ENCODE measurements around the gene DESI1.
"Not testable (repeated sequence)": the region's sequence is repeated elsewhere in the genome, so short reads cannot be mapped to it uniquely, and the experiment has no call there.

DESI1 gene

DNA sequence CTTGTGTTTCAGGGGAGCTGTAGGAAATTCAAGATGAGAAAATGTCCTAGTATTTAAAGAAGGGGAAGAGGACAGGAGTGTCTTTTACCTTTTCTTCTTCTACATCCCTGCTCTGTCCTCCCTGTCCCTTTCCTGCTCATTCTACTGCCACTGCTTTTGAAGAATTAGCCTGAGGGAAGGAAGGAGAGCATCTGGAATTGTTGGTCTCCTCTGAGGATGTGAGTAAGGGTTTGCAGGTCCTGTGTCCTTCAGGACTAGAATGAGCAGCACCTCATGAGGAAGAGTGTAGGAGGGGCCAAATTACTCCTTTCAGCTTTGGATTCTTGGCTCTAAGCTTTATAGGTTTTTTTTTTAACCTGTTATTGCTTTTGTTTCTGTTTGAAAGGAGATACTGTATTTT lies 43.6 kb upstream of the DESI1 start:
- peaks cover 17% of the 10 kb centered on the region for H3K4me1 ChIP-seq (ENCODE audit: insufficient read depth, low read length, severe bottlenecking)
- no peak overlapping the region for H2AFZ ChIP-seq (ENCODE audit: low read length)
- no peaks in the 10 kb centered on the region for H3K9me3 ChIP-seq (ENCODE audit: low read length)
- no peaks in the 10 kb centered on the region for H4K20me1 ChIP-seq (ENCODE audit: insufficient read depth, low read length)
- H3F3A ChIP-seq (ENCODE audit: insufficient read depth, low read length), result peaks cover 3% of the 10 kb centered on the region; the same call in 1 of the 2 replicates
- H3K36me3 ChIP-seq (ENCODE audit: insufficient read depth, low read length), result peaks cover 61% of the 10 kb centered on the region
- H3K9ac ChIP-seq (ENCODE audit: low read length), result no peak overlapping the region
- no peak overlapping the region for H3K4me2 ChIP-seq (ENCODE audit: low read length)
- no peak overlapping the region for H3K4me3 ChIP-seq (ENCODE audit: low read depth, low read length, poor library complexity, severe bottlenecking)
- no peaks in the 10 kb centered on the region for H3K9me2 ChIP-seq (ENCODE audit: low read depth, low read length)
- TF ChIP-seq EZH2 (IDR thresholded peaks at IDR 0.05; ENCODE audit: borderline replicate concordance, low read length), result no peak
- TF ChIP-seq CTCF (IDR thresholded peaks at IDR 0.05; ENCODE audit: low read length), result no peak
- no peaks in the 10 kb centered on the region for H3K27me3 ChIP-seq (ENCODE audit: insufficient read depth, low read length)
- H3K27ac ChIP-seq (ENCODE audit: low read depth, low read length, poor library complexity, severe bottlenecking), result no peak overlapping the region
- H3K79me2 ChIP-seq (ENCODE audit: insufficient read depth, low read length), result no peaks in the 10 kb centered on the region

DNA sequence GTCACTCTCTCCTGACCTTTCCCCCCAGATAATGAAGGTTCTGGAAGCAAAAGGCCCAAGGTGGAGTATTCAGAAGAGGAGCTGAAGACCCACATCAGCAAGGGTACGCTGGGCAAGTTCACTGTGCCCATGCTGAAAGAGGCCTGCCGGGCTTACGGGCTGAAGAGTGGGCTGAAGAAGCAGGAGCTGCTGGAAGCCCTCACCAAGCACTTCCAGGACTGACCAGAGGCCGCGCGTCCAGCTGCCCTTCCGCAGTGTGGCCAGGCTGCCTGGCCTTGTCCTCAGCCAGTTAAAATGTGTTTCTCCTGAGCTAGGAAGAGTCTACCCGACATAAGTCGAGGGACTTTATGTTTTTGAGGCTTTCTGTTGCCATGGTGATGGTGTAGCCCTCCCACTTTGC lies 42.8 kb upstream of the DESI1 start:
- peaks cover 17% of the 10 kb centered on the region for H3K4me1 ChIP-seq (ENCODE audit: insufficient read depth, low read length, severe bottlenecking)
- not testable (repeated sequence) for H3K27ac ChIP-seq (ENCODE audit: low read depth, low read length, poor library complexity, severe bottlenecking); H3K9ac ChIP-seq (ENCODE audit: low read length); H2AFZ ChIP-seq (ENCODE audit: low read length); H3K9me2 ChIP-seq (ENCODE audit: low read depth, low read length); H3F3A ChIP-seq (ENCODE audit: insufficient read depth, low read length); H4K20me1 ChIP-seq (ENCODE audit: insufficient read depth, low read length); H3K9me3 ChIP-seq (ENCODE audit: low read length); H3K27me3 ChIP-seq (ENCODE audit: insufficient read depth, low read length); H3K79me2 ChIP-seq (ENCODE audit: insufficient read depth, low read length); H3K4me2 ChIP-seq (ENCODE audit: low read length); H3K4me3 ChIP-seq (ENCODE audit: low read depth, low read length, poor library complexity, severe bottlenecking)
- H3K36me3 ChIP-seq (ENCODE audit: insufficient read depth, low read length), result peaks cover 70% of the 10 kb centered on the region

- Histone ChIP-seq H3F3A (ENCODE audit: insufficient read depth, low read length) (no peaks in the 10 kb centered on the region), H3K4me2 (ENCODE audit: low read length) (no peak overlapping the region), H3K79me2 (ENCODE audit: insufficient read depth, low read length) (no peaks in the 10 kb centered on the region), H3K4me1 (ENCODE audit: insufficient read depth, low read length, severe bottlenecking) (peaks cover 5% of the 10 kb centered on the region), H3K27ac (ENCODE audit: low read depth, low read length, poor library complexity, severe bottlenecking) (no peak overlapping the region), H3K9ac (ENCODE audit: low read length) (no peak overlapping the region), H3K9me3 (ENCODE audit: low read length) (no peaks in the 10 kb centered on the region), H3K4me3 (ENCODE audit: low read depth, low read length, poor library complexity, severe bottlenecking) (no peak overlapping the region), H3K27me3 (ENCODE audit: insufficient read depth, low read length) (no peaks in the 10 kb centered on the region), H3K36me3 (ENCODE audit: insufficient read depth, low read length) (peaks cover 88% of the 10 kb centered on the region), H4K20me1 (ENCODE audit: insufficient read depth, low read length) (no peaks in the 10 kb centered on the region), H2AFZ (ENCODE audit: low read length) (no peak overlapping the region), H3K9me2 (ENCODE audit: low read depth, low read length) (no peaks in the 10 kb centered on the region)
- TF ChIP-seq EZH2 (IDR thresholded peaks at IDR 0.05; ENCODE audit: borderline replicate concordance, low read length) (no peak), CTCF (IDR thresholded peaks at IDR 0.05; ENCODE audit: low read length) (no peak)
Observed at GRCh38 chr22:41661713-41662112, 40.9 kb upstream of the DESI1 start.

- H3K9ac ChIP-seq (ENCODE audit: low read length), result no peak overlapping the region
- H3K36me3 ChIP-seq (ENCODE audit: insufficient read depth, low read length), result peaks cover 94% of the 10 kb centered on the region
- H3K27me3 ChIP-seq (ENCODE audit: insufficient read depth, low read length), result no peaks in the 10 kb centered on the region
- H3K27ac ChIP-seq (ENCODE audit: low read depth, low read length, poor library complexity, severe bottlenecking), result no peak overlapping the region
- no peaks in the 10 kb centered on the region for H3K9me2 ChIP-seq (ENCODE audit: low read depth, low read length)
- no peaks in the 10 kb centered on the region for H3F3A ChIP-seq (ENCODE audit: insufficient read depth, low read length)
- H3K4me2 ChIP-seq (ENCODE audit: low read length), result no peak overlapping the region
- no peak overlapping the region for H3K4me3 ChIP-seq (ENCODE audit: low read depth, low read length, poor library complexity, severe bottlenecking)
- no peaks in the 10 kb centered on the region for H3K79me2 ChIP-seq (ENCODE audit: insufficient read depth, low read length)
- no peaks in the 10 kb centered on the region for H3K9me3 ChIP-seq (ENCODE audit: low read length)
- no peak for TF ChIP-seq CTCF (IDR thresholded peaks at IDR 0.05; ENCODE audit: low read length)
- TF ChIP-seq EZH2 (IDR thresholded peaks at IDR 0.05; ENCODE audit: borderline replicate concordance, low read length), result no peak
- H4K20me1 ChIP-seq (ENCODE audit: insufficient read depth, low read length), result no peaks in the 10 kb centered on the region
- peaks cover under 1% of the 10 kb centered on the region for H3K4me1 ChIP-seq (ENCODE audit: insufficient read depth, low read length, severe bottlenecking)
- no peak overlapping the region for H2AFZ ChIP-seq (ENCODE audit: low read length)
Observed at GRCh38 chr22:41661088-41661487, 40.2 kb upstream of the DESI1 start.
